Neural cell (in vitro differentiated cells): Measurements from ENCODE around the gene ENG.

Source experiments
- EP300 ChIP-seq: fragments of 450-650 bp; conservative IDR thresholded peaks from 2 replicates; pipeline ENCODE4 v1.6.1; 2014; ENCODE audit warnings: antibody characterized with exemption, mild to moderate bottlenecking, moderate library complexity; ENCODE audit not compliant: poor library complexity, severe bottlenecking
- RAD21 ChIP-seq: fragments of 450-650 bp; conservative IDR thresholded peaks from 2 replicates; pipeline ENCODE4 v1.6.1; 2014; ENCODE audit warnings: antibody characterized with exemption, mild to moderate bottlenecking, moderate library complexity
- TF ChIP-seq, protein P1 (sequence below): fragments of 450-650 bp; IDR thresholded peaks from 2 replicates; pipeline ENCODE4 v1.5.1; 2014; ENCODE audit warnings: antibody characterized with exemption, mild to moderate bottlenecking, moderate library complexity; ENCODE audit not compliant: poor library complexity, severe bottlenecking

GRCh38 chr9:127846443-127847177 lies 7.8 kb downstream of the ENG start:
- TF ChIP-seq EP300, result no peak
- no peak for TF ChIP-seq RAD21
- TF ChIP-seq, protein P1, sequence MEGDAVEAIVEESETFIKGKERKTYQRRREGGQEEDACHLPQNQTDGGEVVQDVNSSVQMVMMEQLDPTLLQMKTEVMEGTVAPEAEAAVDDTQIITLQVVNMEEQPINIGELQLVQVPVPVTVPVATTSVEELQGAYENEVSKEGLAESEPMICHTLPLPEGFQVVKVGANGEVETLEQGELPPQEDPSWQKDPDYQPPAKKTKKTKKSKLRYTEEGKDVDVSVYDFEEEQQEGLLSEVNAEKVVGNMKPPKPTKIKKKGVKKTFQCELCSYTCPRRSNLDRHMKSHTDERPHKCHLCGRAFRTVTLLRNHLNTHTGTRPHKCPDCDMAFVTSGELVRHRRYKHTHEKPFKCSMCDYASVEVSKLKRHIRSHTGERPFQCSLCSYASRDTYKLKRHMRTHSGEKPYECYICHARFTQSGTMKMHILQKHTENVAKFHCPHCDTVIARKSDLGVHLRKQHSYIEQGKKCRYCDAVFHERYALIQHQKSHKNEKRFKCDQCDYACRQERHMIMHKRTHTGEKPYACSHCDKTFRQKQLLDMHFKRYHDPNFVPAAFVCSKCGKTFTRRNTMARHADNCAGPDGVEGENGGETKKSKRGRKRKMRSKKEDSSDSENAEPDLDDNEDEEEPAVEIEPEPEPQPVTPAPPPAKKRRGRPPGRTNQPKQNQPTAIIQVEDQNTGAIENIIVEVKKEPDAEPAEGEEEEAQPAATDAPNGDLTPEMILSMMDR, result no peak
